Hematopoietic multipotent progenitor cell treated with erythropoietin and hydrocortisone succinate and interleukin-3 and kit ligand, for 4 days (in vitro differentiated cells): Measurements from ENCODE around the gene RGS7.
"Not testable (repeated sequence)": the region's sequence is repeated elsewhere in the genome, so short reads cannot be mapped to it uniquely, and the experiment has no call there.

Experiments used
- DNase-seq: peaks from one replicate; pipeline ENCODE4 v3.0.0-alpha.2; 2015

The RGS7 gene

GRCh38 chr1:241270016-241270415 is 87.0 kb downstream of the RGS7 start:
- DNase-seq: no peak

DNA sequence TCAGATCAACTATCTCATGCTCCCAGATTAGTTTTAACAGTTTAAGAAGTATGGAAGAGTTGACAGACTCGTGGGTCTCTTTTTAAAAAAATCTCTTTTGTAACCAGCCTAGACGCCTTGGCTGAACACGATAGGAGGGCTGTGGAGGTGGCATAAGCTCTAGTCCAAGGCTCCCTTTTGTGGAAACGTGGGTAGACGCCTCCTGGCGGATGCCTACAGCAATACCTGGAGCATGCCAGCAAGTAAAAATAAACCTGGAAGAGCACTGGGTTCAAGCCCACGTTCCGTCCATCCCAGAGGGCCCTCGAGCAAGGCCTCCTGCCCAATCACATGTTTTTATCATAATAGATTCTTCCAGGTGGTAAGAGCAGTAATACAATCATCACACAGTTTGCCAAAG is 87.9 kb downstream of the RGS7 start:
- no peak for DNase-seq

DNA sequence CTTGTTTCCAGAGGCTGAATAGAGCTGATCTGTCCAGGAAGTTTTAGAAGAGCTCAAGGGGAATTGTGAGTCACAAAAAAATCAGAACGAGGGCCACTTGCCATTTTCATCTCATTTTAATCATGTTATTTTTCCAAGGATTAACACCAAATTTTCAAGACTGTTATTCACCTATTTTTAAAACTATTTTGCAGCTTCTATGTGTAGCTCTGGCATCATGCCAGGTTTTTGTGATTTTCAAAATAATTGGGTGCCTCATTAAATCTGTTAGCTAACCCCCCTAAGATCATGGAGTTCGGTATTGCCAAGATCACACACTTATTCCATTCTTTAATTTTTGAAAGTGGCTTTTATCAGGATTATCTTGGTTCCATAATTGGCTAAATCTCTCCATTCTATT is 90.9 kb downstream of the RGS7 start:
- no peak for DNase-seq

DNA sequence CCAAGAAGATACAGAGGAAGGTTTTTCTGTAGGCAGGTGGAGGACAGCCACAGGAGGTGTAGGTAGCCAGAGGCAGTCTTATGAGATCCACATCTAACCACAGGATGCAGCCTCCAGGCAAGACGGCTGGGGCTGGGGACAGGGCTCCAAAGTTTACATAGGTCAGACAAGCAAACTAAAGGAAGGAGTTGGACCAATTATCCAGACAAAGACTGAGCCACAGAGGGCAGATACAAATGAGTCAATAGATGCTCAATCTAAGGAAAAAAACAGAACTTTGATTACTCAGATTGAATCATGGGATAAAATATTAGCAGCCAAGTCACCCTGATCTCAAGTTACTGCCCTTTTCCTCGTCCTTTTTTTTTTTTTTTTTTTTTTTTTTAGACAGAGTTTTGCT is 91.6 kb downstream of the RGS7 start:
- DNase-seq: no peak

GRCh38 chr1:241263346-241263745 is 93.7 kb downstream of the RGS7 start:
- no peak for DNase-seq

- DNase-seq: no peak
Observed at GRCh38 chr1:241253471-241253870, 103.5 kb downstream of the RGS7 start.

GRCh38 chr1:241250465-241250864 is 106.5 kb downstream of the RGS7 start:
- no peak for DNase-seq

- DNase-seq: no peak
Observed at GRCh38 chr1:241240069-241240468, 116.9 kb downstream of the RGS7 start.

GRCh38 chr1:241237873-241238272 is 119.1 kb downstream of the RGS7 start:
- DNase-seq: no peak

DNA sequence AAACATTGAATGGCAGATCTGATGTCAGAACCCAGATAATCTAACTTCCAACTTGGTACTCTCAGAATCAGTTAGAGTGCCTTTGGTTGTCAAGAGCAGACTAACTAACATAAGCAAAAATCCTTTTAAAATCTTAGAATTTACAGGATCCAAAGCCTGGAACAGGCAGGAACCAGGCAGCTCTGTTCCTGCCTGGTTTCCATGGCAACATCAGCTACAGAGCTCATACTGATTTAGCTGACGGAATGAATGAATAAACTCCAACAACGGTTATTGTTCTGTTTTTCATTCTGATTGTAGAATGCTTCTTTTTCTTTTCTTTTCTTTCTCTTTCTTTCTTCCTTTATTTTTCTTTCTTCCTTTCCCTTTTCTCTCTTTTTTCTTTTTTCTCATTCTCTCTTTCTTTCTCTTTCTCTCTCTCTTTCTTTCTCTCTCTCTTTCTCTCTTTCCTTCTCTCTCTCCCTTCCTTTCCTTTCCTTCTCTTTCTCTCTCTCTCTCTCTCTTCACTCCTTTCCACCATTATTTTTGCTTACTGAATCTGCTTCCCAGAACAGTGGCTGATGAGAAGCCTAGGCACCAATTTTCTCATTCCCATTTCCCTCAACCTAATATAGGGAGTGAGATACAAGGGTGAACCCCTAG is 121.6 kb downstream of the RGS7 start:
- DNase-seq: no peak

DNA sequence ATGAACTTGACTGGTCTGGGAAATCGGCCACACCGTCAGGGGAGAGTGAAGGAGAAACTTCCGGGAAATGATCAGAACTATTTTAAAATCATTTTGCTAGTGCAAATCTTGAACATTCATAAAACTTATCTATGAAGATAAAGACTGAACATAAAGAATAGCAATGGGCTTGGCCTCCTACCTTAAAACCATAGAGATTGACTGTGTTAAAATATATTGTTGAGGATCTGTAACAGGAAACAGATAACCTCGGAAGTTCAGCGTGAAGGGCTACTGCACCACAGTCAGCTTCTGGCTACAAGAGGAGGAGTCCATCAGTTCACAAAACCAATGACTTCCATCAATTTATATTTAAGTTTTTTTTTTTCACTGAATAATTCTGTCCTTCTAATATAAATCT is 127.3 kb downstream of the RGS7 start:
- no peak for DNase-seq

DNA sequence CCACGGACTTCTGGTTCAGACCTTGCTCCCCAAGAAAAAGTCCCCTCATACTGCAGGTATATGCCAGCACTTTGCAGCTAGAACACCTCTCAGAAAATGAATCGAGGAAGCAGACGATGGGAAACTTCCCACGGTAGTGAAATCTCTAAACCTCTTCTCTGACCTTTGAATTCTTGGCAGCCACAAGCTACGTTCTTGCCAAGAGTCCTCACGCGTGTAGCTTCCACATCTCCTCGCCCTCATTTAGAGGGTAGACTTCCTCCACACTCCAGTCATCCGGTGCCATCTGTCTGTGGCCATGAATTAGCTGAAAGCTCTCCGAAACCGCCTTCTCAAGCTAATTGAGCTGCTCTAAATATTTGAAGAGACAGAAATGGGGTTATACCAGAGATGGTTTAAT is 127.8 kb downstream of the RGS7 start:
- no peak for DNase-seq

GRCh38 chr1:241228339-241228738 is 128.7 kb downstream of the RGS7 start:
- no peak for DNase-seq

- no peak for DNase-seq
Observed at GRCh38 chr1:241225741-241226140, 131.3 kb downstream of the RGS7 start.

- not testable (repeated sequence) for DNase-seq
Observed at GRCh38 chr1:241224189-241224588, 132.8 kb downstream of the RGS7 start.

- DNase-seq: not testable (repeated sequence)
Observed at GRCh38 chr1:241222813-241223212, 134.2 kb downstream of the RGS7 start.

GRCh38 chr1:241221319-241221718 is 135.7 kb downstream of the RGS7 start:
- DNase-seq: no peak

GRCh38 chr1:241220913-241221312 is 136.1 kb downstream of the RGS7 start:
- DNase-seq: not testable (repeated sequence)

DNA sequence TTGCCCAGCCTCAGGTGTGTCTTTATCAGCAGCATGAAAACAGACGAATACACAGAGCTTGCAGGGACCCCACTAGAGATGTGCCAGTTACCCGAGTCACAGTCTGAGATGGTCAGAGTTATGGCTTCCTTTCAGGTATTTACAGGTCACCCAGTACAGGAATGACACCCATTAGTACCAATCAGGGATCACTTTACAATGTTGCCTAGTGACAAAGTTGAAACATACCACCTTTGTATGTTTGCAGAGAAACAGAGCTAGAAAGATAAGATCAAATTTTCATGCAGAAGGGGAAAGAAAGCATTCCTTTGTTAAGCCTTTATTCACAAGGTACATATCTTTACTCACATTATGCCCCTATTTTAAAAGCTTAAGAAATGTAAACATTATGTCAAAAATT is 137.6 kb downstream of the RGS7 start:
- no peak for DNase-seq

DNA sequence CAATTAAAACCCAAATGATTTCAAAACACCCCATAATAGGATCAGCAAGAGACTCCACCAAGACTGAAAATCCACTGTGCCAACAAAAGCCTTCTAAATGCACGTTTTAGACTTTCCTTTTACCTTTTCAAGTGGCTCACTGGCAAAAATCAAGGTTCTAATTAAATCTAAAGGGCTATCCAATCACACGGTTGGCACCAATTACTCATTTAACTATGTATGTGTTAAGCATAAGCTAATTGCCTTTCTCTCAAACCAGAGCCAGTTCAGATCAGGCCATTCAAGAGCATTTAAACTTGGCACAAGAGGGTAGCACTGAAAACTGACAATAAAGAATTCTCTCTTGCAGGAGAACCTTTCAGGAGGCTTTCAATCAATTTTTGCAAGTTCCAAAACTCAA is 139.5 kb downstream of the RGS7 start:
- DNase-seq: no peak

DNA sequence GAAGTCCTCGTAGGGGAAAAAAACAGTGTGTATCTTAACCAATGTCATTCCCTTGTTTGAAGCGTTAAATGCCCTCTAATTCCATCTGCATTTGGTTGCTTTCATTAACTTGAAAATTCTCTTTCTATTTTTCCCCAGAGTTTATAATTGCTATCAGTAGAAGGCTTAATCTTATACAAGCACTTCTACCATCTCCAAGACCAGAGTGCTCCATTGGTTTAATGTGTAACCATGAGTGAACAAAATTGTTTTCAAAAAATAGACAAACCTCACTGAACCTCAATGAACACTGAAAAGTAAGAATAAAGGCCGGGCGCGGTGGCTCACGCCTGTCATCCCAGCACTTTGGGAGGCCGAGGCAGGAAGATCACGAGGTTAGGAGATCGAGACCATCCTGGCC is 141.3 kb downstream of the RGS7 start:
- no peak for DNase-seq

- no peak for DNase-seq
Observed at GRCh38 chr1:241215203-241215602, 141.8 kb downstream of the RGS7 start.

DNA sequence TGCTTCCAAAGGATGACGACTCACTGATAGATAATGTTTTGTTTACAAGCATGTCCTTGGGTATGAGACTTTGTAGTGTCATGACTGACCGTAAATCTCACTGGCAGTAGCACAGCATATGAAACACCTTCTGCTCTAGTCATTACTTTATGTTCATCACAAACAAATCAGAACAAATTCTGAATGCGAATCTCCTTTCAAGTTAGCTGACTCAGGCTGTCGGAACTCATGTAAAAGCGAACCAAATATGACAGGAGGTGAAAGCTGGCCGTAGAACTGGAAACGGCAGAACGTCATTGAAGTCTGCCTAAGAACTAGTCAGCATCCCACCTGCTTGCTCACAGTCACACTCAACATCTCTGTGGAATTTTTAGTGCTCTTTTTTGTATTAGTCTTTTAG is 143.9 kb downstream of the RGS7 start:
- no peak for DNase-seq

DNA sequence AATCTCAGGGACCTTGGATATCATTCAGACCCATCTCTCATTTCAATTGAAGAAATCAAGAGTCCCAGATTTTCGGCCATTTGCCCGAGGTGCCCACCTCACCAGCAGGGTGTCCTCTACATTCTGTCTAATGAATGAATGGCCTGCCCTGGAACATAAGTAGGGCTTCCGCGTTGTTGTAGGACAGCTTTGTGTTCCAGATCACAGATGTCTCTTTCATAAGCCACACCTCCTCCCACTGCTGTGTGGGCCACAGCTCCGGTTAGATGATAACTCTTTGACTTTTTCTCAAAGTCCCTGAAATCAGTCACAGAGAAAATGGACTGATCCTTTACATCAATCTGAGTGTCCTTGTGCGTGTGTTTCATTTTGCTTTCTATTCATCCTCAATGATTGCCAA is 144.4 kb downstream of the RGS7 start:
- no peak for DNase-seq

DNA sequence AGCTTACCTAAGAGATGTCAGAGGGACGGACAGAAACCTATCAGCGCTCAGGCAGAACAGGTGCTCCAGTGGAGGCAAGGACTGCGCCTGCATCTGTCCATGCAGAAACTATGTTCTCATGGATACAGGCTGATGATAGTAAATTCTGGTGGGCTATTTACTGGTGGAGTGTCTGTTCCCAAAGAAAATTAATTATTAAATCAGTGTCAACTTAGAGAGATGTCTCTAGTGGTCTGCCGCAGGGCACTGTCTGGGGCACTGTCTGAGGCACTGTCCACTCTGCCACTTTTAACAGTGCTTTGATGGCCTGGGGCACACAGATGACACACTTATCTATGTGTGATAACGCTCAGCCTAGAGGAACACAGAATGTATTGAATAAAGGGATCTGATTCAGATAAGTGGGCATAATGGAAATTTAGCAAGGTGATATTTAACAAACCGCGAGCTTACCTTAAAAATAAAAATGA is 148.1 kb downstream of the RGS7 start:
- DNase-seq: no peak

DNA sequence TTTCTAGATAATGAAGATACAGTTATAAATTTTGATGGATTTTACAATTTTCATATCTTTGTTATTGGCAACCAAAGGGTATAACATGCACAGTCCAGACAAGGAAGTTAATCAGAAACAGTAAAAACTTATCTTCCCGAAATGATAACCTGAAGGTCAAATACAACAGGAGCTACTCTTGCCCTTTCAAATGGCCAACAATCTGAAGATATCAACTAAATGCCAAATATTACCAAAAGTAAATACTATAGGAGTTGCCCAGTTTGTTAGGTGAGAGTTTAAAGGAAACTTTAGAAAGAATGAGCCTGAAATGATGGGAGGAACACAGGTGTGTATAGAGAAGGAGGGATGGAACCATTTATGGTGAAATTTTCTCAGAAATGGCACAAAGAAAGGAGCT is 153.2 kb downstream of the RGS7 start:
- DNase-seq: no peak
